Mesothelial cell of epicardium (in vitro differentiated cells): ENCODE results near the gene ABCC4. TPM values are rescaled to one million over a fixed set of nuclear protein-coding genes. Genes with fewer than 3 reads are reported as not detected.
"Not testable (repeated sequence)": the region's sequence is repeated elsewhere in the genome, so short reads cannot be mapped to it uniquely, and the experiment has no call there.

Experiments used
- DNase-seq, 2 experiments: peaks; one replicate each; pipeline ENCODE4 v3.0.0; 2021; ENCODE audit warnings: low spot score in 2 of 2; ENCODE audit not compliant: unreplicated experiment in 2 of 2
- H3K27ac Mint-ChIP-seq: 2 replicates; pipeline ENCODE4 v1.8.0; 2021; ENCODE audit warnings: mixed read lengths
- H3K27me3 Mint-ChIP-seq: 2 replicates; pipeline ENCODE4 v1.8.0; 2021; ENCODE audit warnings: low read depth, mixed read lengths
- H3K36me3 Mint-ChIP-seq: 2 replicates; pipeline ENCODE4 v1.8.0; 2021; ENCODE audit warnings: mixed read lengths
- H3K4me1 Mint-ChIP-seq: 2 replicates; pipeline ENCODE4 v1.8.0; 2021; ENCODE audit warnings: mixed read lengths
- H3K4me3 Mint-ChIP-seq: 2 replicates; pipeline ENCODE4 v1.8.0; 2021; ENCODE audit warnings: mild to moderate bottlenecking, moderate library complexity, mixed read lengths
- H3K9me3 Mint-ChIP-seq: 2 replicates; pipeline ENCODE4 v1.8.0; 2021; ENCODE audit warnings: mixed read lengths
- total RNA-seq: library from RNA; stranded (reverse); gene quantifications from 3 replicates; pipeline ENCODE4 v1.2.1, GENCODE V29; 2021
- TF ChIP-seq, protein P1 (sequence below): fragments of 200-600 bp; sonication (generic); IDR thresholded peaks from one replicate; pipeline ENCODE4 v1.5.0; 2021; ENCODE audit warnings: antibody characterized with exemption; ENCODE audit not compliant: unreplicated experiment

The ABCC4 gene
- total RNA-seq, 1 donor from 2014 or later, result 7.7 TPM

DNA sequence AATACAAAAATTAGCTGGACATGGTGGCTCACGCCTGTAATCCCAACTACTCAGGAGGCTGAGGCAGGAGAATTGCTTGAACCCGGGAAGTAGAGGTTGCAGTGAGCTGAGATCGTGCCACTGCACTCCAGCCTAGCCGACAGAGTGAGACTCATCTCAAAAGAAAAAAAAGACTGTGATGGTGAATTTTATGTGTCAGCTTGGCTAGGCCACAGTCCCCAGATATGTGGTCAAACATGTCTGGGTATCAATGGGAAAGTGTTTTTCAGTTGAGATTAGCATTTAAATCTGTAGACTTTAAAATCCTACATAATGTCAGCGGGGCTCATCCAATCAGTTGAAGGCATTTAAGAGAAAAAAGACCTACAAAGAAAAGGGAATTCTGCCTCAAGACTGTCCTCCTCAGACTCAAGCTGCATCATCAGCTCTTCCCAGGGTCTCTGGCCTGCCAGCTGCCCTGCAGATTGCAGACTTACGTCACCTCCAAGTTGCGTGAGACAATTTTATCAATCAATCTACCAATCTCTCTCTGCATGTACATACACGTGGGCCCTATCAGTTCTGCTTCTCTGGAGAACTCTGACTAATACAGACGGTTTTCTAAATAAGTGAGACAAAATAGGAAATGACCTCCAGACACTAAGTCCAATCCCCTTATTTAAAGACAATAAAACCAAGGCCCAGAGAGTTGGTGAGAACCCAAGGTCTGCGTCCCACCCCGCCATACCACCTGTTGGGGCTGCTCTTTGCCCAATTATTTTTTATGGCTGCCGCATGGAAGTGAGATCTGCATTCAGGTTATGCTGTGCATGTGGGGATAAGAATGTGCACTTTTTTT lies 99.2 kb downstream of the ABCC4 start:
- peaks cover 17% of the 10 kb centered on the region for H3K9me3 Mint-ChIP-seq
- no peak for DNase-seq
- no peaks in the 10 kb centered on the region for H3K4me1 Mint-ChIP-seq
- no peak overlapping the region for H3K27ac Mint-ChIP-seq
- H3K36me3 Mint-ChIP-seq, result peaks cover 16% of the 10 kb centered on the region
- no peak overlapping the region for H3K4me3 Mint-ChIP-seq
- TF ChIP-seq, protein P1, sequence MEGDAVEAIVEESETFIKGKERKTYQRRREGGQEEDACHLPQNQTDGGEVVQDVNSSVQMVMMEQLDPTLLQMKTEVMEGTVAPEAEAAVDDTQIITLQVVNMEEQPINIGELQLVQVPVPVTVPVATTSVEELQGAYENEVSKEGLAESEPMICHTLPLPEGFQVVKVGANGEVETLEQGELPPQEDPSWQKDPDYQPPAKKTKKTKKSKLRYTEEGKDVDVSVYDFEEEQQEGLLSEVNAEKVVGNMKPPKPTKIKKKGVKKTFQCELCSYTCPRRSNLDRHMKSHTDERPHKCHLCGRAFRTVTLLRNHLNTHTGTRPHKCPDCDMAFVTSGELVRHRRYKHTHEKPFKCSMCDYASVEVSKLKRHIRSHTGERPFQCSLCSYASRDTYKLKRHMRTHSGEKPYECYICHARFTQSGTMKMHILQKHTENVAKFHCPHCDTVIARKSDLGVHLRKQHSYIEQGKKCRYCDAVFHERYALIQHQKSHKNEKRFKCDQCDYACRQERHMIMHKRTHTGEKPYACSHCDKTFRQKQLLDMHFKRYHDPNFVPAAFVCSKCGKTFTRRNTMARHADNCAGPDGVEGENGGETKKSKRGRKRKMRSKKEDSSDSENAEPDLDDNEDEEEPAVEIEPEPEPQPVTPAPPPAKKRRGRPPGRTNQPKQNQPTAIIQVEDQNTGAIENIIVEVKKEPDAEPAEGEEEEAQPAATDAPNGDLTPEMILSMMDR, result no peak
- no peaks in the 10 kb centered on the region for H3K27me3 Mint-ChIP-seq

GRCh38 chr13:95200386-95200957 lies 100.8 kb downstream of the ABCC4 start:
- DNase-seq, H3K4me3 Mint-ChIP-seq, H3K4me1 Mint-ChIP-seq, H3K27ac Mint-ChIP-seq, H3K27me3 Mint-ChIP-seq: not testable (repeated sequence)
- peaks cover 16% of the 10 kb centered on the region for H3K36me3 Mint-ChIP-seq
- H3K9me3 Mint-ChIP-seq, result peaks cover 17% of the 10 kb centered on the region

- Mint-ChIP-seq H3K4me3 (no peak overlapping the region), H3K27me3 (no peaks in the 10 kb centered on the region), H3K36me3 (peaks cover 16% of the 10 kb centered on the region), H3K9me3 (peaks cover 17% of the 10 kb centered on the region), H3K27ac (no peak overlapping the region), H3K4me1 (no peaks in the 10 kb centered on the region)
- no peak for DNase-seq
- TF ChIP-seq, protein P1, result no peak
Observed at GRCh38 chr13:95199896-95200295, 101.4 kb downstream of the ABCC4 start.

DNA sequence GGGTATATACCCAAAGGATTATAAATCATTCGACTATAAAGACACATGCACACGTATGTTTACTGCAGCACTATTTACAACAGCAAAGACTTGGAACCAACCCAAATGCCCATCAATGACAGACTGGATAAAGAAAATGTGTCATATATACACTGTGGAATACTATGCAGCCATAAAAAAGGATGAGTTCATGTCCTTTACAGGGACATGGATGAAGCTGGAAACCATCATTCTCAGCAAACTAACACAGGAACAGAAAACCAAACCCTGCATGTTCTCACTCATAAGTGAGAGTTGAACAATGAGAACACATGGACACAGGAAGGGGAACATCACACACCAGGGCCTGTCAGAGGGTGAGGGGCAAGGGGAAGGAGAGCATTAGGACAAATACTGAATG lies 102.6 kb downstream of the ABCC4 start:
- H3K4me3 Mint-ChIP-seq, H3K27me3 Mint-ChIP-seq, DNase-seq, H3K27ac Mint-ChIP-seq, H3K4me1 Mint-ChIP-seq: not testable (repeated sequence)
- H3K9me3 Mint-ChIP-seq, result peaks cover 17% of the 10 kb centered on the region
- peaks cover 16% of the 10 kb centered on the region for H3K36me3 Mint-ChIP-seq

DNA sequence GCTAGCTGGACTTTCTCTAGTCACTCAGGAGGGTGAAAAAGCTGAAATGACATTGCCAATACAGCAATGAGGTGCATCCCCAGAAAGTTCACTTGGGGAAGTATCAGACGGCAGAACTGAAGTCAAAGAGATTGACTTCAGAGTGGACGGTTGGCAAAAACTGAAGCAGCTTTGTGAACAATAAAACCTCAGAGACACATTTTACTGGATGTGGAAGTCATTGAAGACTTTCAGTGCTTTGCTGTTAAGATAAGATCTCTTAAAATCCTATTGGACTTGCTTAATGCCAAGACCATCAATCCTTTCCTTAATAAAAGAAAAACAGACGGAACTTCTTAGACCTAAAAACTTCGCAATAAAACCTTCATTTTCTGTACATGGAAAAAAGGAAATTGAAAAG lies 103.7 kb downstream of the ABCC4 start:
- no peak overlapping the region for H3K4me3 Mint-ChIP-seq
- H3K9me3 Mint-ChIP-seq, result peaks cover 17% of the 10 kb centered on the region
- TF ChIP-seq, protein P1, result no peak

GRCh38 chr13:95195146-95195545 lies 106.1 kb downstream of the ABCC4 start:
- no peak overlapping the region for H3K27ac Mint-ChIP-seq
- no peak for DNase-seq
- no peaks in the 10 kb centered on the region for H3K27me3 Mint-ChIP-seq
- no peaks in the 10 kb centered on the region for H3K4me1 Mint-ChIP-seq
- H3K4me3 Mint-ChIP-seq, result no peak overlapping the region
- peaks cover 16% of the 10 kb centered on the region for H3K36me3 Mint-ChIP-seq
- TF ChIP-seq, protein P1, result no peak
- peaks cover 17% of the 10 kb centered on the region for H3K9me3 Mint-ChIP-seq

More for the DNA sequence above, 103.7 kb downstream of the ABCC4 start:
- Mint-ChIP-seq H3K4me1 (no peaks in the 10 kb centered on the region), H3K36me3 (peaks cover 16% of the 10 kb centered on the region), H3K27me3 (no peaks in the 10 kb centered on the region), H3K27ac (peak overlapping the region; percentile 54)
- no peak for DNase-seq
